HT1080 (cell line): ENCODE results near the gene SDCBP2. TPM values are rescaled to one million over a fixed set of nuclear protein-coding genes. Genes with fewer than 3 reads are reported as not detected.

Experiments
- DNase-seq: peaks from one replicate; pipeline ENCODE4 v3.0.0-alpha.2; 2015; ENCODE audit warnings: low read depth
- total RNA-seq: library from RNA; depleted of rRNA; stranded (reverse); fragments of >200 nt; shearing (Covaris generic); gene quantifications from 2 replicates; pipeline ENCODE4 v1.2.3, GENCODE V29; 2014

SDCBP2 gene
- total RNA-seq, 1 experiment from 2014 or later: 1.1 TPM

GRCh38 chr20:1315804-1316203, 13.1 kb downstream of the SDCBP2 start:
- no peak for DNase-seq

- DNase-seq: peak; percentile 37
Observed at GRCh38 chr20:1313236-1313964, 15.5 kb downstream of the SDCBP2 start.

GRCh38 chr20:1312904-1313235, 16.1 kb downstream of the SDCBP2 start:
- no peak for DNase-seq

GRCh38 chr20:1312308-1312707, 16.6 kb downstream of the SDCBP2 start:
- no peak for DNase-seq

GRCh38 chr20:1310506-1311190, 18.3 kb downstream of the SDCBP2 start:
- DNase-seq: no peak

DNA sequence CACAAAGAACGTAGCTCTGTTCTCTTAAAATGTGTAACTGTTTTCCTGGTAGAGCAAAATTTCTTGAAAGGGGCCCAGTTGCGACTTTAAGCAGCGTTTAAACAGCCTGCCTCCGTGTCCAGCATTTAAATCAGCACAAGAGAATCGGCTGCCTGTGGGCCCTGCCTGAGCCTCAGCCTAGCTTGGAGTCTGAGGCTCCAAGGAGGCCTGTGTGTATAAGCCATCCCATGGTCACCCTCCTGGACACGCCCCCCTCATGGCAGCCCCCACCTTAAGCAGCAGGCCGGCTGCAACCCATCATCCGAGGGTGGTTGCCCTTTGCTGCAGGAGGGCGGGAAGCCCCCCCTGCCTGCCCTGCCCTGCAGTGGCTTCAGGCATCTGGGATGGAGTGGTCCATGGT, 18.9 kb downstream of the SDCBP2 start:
- no peak for DNase-seq

DNA sequence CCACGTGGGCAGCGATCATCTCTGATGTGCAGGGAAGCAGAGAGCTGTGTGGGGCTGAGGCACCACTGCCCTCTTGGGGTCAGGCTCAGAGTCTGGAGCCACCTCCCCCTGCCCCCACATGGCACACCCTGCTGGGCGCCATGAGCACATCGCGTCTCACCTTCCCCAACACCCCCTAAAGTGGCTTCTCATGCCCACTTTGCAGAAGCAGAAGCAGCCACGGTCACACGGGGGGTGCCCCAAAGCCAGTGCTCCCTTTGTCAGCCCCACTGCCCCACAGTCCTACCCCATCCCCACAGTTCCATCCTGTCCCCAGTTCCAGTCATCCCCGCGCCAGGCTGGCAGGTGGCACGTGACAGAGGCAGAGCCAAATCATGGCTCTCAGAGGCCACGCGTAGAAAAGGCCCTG, 19.5 kb downstream of the SDCBP2 start:
- DNase-seq: no peak

GRCh38 chr20:1308702-1309095, 20.2 kb downstream of the SDCBP2 start:
- DNase-seq: no peak

DNA sequence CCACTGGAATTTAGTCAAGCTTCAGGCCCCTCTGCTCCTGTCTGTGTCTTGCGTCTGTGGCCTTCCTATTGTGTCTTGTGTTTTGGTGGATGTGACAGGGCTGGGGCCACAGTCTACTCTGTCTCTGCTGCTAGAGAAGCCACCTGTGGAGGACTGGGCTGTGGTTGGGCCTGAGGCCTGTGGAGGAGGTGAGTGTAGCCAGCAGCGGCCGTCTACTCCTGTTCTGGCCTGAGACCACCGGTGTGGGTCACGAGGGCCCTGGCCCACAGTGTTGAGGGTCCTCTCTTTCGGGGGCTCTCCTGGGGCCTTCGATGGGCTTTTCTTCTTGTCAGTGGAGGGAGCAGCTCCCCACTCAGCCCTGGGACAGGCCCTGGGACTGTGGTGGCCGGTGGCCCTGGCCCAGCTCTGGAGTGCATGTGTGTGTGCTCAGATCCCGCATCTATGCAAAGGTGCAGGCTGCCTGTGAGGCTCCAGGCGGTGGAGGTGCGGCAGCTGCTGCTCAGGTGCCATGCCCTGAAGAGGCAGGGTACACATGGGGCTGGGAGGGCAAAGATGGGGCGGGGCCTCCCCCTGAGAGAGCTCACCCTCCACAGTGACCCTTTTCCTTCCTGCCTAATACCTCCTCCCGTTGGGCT, 20.8 kb downstream of the SDCBP2 start:
- DNase-seq: no peak

GRCh38 chr20:1307571-1307971, 21.4 kb downstream of the SDCBP2 start:
- DNase-seq: no peak

- no peak for DNase-seq
Observed at GRCh38 chr20:1307171-1307570, 21.8 kb downstream of the SDCBP2 start.

GRCh38 chr20:1306316-1307135, 22.4 kb downstream of the SDCBP2 start:
- DNase-seq: no peak

- DNase-seq: no peak
Observed at GRCh38 chr20:1305712-1306111, 23.2 kb downstream of the SDCBP2 start.

DNA sequence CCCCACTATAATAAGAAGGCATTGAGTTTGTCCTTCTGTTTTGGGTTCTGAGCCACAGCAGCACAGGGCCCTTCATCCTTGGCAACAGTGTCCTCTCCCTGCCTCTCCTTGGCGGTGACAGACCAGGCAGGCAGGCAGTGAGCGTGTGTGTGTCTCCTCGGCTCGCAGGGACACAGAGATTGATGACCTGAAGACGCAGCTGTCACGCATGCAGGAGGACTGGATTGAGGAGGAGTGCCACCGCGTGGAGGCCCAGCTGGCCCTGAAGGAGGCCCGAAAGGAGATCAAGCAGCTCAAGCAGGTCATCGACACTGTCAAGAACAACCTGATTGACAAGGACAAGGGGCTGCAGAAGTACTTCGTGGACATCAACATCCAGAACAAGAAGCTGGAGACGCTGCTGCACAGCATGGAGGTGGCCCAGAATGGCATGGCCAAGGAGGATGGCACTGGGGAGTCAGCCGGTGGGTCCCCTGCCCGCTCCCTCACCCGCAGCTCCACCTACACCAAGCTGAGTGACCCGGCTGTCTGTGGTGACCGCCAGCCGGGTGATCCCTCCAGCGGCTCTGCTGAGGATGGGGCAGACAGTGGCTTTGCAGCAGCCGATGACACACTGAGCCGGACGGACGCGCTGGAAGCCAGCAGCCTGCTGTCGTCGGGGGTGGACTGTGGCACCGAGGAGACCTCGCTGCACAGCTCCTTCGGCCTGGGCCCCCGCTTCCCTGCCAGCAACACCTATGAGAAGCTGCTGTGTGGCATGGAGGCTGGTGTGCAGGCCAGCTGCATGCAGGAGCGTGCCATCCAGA, 24.0 kb downstream of the SDCBP2 start:
- no peak for DNase-seq

DNA sequence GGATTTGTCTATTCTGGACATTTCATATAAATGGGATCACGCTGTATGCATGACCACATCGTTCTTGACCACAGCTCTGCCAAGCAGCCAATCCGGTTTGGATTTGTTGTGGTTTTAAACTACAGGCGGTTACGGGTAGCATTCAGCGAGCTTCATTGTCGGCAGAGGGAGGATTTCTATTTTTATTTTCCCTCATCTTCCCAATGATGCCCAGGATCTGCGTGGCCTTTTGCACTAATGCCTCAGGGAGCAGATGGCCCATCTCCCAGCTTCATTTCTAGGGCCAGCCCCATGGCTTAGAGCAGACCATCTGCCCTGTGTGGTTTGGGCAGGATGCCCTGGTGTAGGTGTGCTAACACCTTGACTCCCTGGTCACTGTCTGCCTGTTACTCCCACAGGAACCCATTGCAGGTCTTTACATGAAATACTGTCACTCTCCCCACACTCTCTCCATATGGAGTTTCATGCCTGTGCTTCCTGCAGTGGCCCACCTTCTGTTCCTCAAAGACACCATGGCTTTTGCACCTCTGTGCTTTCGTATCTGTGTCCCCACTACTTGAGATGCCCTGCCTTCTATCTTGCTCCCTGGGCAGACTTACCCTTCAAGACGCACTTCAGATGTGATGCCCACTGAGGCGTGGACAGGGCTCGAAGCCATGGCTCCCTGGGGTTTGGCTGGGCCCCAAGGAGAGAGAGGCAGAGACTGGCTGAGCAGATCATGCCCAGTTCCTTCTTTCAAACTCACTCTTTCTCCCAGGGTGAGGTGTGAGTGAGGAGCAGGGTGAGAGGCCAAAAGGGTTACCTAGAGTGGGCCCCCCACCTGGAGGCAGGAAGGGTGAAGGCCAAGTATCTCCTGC, 26.0 kb downstream of the SDCBP2 start:
- DNase-seq: peak; percentile 82

GRCh38 chr20:1301031-1301529, 27.9 kb downstream of the SDCBP2 start:
- peak; percentile 91 for DNase-seq

DNA sequence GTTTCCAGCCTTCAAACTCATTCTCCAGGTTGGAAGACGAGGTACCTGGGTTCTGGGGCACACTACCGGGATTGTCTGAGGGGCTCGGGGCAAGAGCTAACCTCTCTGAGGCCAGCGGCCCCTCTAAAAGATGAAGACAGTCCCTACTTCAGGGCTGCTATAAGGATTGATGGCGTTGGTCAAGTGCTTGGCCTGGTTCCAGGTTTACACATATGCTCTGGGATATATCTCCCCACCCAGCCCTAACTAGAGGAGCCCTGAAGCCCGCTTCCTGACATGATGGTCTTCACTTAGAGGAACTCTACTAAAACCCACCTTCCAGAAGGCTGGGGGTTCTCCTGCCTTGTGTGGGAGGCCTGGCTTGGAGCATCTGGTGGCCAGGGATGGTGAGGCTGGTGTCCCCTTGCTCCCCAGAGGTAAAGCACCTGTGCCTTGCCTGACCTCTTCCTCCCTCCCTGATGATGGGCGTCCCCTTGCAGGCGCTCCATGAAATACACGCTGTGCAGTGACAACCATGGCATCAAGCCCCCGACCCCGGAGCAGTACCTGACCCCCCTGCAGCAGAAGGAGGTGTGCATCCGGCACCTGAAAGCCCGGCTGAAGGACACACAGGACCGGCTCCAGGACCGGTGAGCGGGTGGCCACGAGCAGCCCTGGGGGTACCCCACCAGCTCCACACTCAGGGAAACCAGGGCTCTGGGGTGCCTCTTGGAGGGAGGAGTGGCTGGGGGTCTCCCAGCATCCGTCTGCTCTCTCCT, 28.7 kb downstream of the SDCBP2 start:
- no peak for DNase-seq

- DNase-seq: no peak
Observed at GRCh38 chr20:1299522-1299921, 29.4 kb downstream of the SDCBP2 start.

- DNase-seq: no peak
Observed at GRCh38 chr20:1298888-1299511, 29.9 kb downstream of the SDCBP2 start.
